HL-60/S4 treated with retinoic acid at 250 ng/mL for 4 days and 3 days (cell line): ENCODE results near the gene AK4.

Experiments
- in situ Hi-C: fragments of 300-500 bp; cut with MboI; formaldehyde crosslinking; loops from 2 replicates; pipeline ENCODE4 v1.7.0; 2022; ENCODE audit warnings: low sequenced_read_pairs

Gene AK4

DNA sequence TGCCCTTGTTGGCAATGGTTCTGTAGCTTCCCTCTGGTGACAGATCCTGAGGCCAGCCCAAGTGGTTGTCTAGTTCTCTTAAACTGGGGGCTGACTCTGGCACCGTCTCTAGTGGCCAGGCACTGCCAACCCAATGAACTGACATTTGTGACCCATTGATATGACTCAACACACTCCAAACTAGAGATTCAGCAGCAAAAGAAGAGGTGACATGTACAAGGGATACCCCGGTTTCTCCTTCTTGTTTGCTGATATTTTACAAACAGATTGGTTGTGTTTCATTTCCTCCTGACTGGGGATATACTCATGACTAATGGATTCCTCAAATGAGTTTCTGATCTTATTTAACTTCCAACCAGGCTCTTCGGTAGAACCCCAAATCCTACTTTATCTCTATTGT is 95.5 kb downstream of the AK4 start:
- in situ Hi-C loops: no loop called here

DNA sequence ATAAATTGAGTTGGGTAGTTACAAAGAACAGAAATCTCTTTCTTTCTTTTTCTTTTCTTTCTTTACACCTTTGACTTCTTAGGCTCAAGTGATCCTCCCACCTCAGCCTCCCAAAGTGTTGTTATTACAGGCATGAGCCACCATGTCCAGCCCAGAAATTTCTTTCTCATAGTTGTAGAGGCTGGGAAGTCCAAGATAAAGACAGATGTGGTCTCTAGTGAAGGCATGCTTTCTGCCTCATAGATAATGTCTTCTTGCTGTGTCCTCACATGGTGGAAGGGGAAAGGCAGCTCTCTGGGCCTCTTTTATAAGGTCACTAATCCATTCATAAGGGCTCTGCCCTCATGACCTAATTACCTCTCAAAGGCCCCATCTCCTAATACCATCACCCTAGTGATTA is 97.3 kb downstream of the AK4 start:
- in situ Hi-C loops: no loop called here

DNA sequence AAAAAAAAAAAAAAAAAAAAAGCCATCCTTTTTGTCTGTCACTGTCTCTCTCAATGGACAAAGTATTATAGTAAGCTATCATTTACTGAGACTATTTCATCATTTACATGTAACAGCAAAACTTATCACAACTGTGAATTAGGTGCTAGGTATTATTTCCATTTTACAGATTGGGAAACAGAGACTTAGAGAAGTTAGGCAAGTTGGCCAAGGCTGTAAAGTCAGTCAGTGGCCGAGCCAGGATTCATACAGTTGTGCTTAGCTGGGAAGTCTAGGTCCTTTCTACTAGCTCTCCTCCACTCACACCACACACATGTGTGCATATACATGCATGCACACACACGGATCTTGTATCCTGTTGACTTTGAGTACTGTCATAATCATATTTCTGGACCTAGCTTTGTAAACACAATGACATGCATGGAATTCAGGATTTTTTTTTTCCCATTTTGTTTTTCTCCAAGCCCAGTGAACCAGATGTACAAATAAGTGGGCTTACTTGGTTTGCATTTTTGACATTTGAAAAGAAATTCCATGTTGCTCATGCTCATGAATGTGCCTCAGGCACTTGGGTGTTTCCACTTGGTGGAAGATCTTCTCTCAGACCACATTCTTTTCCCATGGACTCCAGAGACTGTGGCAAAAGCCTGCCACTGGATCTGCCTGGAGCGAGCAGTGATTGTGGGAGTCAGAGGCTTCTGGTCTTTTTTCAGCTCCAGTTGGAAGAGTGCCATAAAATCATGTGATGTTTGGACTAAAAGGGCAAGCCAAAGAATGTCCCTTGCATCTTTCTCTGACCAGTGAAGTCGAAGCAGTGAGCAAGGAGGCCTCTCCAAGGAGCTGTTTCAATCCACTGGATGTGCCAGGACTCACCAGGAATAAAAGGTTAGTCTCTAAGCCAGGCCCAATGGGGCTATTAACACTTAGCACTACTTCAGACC is 99.7 kb downstream of the AK4 start:
- in situ Hi-C loops: no loop called here

DNA sequence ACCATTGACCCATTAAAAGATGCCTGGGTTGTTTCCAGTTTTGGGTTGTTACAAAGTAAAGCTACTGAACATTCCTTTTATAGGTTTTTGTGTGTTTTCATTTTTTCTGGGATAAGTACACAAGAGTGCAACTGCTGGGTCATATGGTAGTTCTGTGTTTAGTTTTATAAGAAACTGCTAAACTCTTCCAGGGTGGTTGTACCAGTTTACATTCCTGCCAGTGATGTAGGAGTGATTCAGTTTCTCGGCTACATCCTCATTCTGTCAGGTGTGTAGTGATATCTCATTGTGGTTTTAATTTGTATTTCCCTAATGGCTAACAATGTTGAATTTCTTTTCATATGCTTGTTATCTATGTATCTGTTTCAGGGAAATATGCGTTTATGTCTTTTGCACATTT is 102.8 kb downstream of the AK4 start:
- in situ Hi-C loops: no loop called here

DNA sequence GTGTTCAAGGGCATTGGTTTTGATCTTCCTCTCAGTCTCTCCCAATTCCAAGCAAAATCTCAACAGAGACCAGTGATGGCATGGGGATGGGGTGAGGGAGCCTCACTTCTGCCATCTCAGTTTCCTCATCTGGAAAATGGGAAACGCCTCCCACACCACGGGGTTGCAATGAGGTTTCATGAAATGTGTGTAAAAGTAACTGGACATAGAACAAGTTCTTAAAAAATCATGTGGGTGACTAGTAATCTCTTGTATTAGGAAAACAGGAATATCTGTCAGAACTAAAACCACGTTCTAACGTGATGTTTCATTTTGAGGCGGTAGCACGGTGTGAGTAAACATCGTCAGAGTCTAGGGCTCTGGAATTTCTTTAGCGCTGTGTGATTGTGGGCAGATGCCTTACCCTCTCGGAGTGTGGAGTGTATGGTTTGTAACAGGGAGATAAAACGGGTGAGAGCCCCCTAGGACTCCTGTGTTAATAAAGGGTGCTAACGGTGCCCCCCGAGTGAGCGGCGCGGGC is 105.9 kb downstream of the AK4 start:
- in situ Hi-C loops: no loop called here

DNA sequence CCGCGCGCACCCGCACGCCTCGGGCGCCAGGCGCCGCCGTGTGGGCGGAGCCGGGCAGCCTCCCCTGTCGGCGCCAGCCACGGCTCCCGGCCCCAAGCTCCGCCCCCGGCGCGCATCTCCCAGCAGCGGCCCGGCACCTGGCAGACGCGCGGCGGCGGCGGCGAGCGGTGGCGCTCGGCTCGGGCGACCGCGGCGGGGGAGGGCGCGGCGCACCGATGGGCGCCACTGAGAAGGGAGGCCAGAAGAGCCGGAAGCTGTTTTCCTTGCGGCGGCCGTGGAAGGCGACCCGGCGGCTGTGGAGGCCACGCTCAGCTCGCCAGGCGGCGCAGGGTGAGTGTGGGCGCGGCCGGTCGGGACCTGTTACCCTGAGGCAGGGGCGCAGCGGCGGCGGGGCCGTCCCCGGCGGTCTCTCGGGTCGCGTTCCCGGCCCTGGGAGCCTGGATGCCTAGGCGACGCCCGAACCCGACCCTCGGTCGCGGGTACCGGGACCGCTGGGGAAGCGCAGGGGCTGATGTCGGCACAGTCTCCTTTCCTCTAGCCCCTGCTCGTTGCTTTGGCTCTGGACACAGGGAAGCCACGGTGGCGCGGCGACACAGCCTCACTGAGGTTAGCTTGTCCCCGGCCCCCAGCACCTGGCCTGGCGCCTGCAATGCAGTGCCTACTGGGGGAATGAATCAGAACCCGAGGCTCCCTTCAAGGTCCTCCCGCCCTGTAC is 106.5 kb downstream of the AK4 start:
- in situ Hi-C loops: no loop called here

DNA sequence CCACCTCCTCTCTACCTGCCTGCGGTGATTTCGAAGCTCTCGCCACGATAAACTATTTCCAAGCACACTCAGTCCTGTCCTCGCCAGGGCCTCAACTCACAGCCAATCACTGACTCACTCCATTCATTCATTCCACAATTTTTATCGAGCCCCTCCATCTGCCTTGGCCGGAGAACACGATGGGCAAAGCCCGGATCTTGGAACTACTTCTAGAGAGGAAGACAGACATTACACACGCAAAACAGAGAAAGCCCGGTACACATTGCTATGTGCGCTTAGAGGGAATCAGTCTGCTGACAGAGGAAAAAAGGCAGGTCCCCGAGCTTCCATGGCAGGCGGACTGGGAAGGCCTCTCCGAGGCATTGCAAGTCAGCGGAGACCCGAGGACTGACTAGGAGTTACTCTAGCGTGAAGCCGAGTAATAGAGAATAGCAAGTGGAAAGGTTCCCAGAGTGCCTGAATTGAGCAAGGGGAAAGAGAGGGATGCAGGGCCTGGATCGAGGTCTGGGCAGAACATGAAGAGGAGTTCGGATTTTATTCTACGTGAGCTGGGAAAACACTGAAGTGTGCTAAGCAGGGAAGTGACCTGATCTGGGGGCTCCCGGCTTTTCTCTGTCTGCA is 107.1 kb downstream of the AK4 start:
- in situ Hi-C loops: no loop called here

DNA sequence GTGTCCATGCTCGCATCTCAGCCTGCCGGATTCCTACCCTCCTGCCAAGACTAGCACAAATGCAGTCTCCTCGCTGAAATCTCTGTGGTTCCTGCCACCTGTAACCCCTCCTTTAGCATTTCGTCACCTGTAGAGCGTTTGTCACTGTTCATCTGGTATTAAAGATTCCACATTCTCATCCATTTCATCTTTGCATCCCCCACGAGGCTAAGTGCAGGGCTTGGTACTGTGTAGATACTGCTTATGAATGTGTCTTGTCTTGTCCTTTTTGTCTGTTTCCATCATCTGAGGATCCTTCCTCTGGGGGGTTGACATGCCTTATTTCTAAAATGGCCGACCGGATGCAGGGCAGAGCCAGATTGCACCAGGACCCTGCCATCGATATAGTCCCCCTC is 107.7 kb downstream of the AK4 start:
- in situ Hi-C loops: no loop called here

DNA sequence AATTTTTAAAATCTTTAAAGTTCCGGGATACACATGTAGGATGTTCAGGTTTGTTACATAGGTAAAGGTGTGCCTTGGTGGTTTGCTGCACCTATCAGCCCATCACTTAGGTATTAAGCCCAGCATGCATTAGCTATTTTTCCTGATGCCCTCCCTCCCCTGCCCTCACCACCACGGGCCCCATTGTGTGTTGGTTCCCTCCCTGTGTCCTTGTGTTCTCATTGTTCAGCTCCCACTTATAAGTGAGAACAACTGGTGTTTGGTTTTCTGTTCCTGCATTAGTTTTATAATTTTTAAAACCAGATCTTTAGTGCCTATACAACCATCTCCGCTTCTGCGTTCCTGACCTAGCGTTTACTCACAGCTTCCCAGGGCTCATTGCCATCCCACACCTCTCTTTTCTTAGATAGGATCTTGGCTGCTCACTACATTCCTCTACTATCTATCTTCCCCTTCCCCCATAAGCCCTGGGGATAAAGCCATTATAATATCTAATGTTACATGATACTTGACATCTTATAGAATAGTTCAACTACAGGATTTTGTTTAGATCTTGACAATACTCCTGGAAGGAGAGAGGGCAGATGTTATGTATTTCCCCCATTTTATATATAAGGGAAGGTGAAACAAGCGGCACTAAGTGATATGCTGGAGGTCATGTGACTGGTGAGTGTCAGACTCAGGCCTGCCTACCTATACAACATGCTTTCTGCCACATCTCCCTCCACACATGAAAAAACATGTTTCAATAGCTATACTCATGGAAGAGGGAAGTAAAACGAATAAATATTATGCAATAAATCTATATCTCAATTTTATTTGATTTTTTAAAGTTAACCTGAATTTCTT is 109.1 kb downstream of the AK4 start:
- in situ Hi-C loops: no loop called here

DNA sequence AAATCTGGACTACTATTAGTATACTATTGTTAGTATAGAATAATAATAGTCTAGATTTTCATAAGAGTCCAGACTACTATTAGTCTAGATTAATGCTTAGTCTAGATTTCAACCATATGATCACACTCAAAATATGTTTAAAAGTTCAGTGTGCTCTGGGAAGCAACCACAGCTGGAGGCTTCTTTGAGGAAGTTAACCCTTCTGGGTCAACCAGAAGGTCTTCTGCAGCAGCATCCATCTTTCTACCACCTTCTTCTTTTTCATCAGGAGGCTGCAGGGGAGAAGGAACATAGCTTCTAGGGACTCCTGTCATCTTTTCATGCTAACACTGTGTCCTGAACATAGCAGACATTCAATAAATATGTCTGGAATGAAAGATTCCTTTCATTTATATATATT is 110.1 kb downstream of the AK4 start:
- in situ Hi-C loops: no loop called here

DNA sequence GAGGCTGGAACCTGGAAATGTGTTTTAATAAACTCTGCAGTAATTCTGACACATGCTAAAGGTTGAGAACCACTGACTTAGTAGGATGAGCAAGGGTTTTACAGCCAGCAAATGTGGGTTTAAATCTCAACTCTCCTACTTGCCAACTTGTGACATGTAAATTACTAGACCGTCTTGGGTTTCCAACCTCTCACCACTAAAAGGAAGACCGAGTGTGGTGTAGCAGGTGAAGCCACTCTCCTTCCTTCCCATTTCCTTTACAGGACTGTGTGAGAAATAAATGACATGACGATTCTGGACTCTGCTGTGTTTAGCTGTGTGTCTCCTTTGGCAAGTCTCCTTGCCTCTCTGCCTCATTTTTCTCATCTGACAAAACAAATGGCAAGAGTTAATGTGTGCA is 111.8 kb downstream of the AK4 start:
- in situ Hi-C loops: no loop called here

DNA sequence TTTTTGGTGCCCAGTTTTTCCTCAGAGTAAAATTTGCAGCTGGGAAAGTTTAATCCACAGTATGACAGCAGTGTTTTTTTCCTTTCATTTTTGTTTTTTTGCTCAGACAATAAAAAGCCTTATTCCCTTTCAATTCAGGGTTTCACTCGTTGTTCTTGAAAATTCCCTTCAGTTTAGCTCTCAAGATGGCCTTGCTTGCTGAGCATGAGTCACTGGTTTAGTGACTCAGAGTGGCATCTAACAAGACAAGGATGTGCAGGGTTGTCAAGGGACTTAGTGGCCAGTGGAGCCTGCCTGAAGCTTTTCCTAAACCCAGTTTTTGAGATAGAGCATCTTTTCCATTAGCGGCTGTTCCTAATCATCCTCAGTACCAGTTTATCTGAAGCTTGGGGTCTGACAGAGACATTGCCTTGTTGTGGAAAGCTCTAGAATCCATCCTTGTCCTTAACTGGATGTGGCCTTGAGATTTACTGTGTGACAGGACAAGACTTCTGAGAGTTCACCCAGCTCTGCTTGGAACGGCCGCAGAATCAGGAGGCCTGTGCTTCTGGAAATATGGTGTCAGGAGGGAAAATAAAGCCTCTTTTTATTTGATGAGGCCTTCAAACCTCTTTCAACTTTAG is 113.0 kb downstream of the AK4 start:
- in situ Hi-C loops: no loop called here

DNA sequence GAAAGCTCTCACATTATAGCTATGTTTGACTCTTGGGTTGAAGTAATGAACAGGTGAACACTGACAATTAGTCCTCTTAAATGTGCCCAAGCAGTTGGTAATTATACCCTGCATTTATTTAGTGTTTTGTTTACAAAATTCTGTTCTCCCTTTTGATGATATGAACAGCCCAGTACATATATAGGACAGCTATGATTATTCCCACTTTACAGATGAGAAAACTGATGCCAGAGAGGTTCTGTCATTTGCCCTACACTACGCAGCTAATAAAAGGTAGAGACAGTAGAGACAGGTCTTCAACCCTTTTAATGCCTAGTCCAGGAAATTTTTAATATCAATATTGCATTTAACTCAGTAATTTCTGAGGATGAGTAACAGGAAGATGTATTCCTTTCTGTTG is 115.3 kb downstream of the AK4 start:
- in situ Hi-C loops: no loop called here

DNA sequence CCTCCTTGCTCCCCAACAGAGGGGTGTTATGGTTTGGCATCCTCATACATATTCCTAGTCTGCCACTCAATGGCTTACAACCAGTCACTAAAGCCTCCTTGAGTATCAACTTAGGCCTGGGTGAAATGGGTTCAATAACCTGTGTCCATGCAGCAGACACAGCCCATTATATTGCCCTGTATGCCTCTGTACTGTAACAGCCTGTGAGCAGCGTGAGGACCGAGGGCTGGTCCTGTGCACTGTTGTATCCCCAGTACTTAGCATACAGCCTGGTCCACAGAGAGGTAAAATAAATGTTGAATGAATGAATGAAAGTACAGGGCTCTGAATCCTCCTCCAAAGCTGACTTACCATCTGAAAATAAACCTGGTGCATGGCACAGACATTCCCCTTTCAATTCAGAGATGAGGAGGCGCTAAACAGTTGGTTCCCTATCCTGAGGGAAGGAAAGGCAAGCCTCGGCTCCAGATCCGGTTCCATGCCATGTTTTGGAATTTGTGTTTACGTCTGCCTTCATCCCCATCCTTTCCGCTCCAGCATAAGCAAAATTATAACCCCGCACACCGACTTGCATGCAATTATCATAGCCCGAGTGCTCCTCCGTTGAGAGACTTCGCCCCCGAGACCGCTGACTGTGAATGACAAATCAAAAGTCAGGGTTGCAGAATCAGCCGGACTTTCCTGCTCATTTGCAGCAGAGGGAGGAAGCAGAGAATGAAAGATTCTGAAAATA is 116.4 kb downstream of the AK4 start:
- in situ Hi-C loops: no loop called here

DNA sequence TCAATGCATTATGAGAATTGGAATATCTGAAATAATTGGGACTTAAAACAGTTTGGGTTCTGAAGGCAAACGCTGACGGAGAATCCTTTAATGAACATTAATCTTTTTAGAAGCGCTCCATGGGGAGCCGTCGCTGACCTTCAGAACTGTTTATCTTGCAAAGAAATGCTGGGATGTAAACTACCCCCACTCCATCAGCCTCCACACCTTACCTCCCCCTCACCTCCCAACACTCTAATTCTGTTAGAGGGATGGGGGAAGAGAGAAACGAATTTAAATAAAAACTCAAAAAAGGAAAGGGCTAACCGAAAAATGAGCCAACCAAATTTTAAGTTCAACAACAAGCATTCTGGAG is 117.3 kb downstream of the AK4 start:
- in situ Hi-C loops: no loop called here

DNA sequence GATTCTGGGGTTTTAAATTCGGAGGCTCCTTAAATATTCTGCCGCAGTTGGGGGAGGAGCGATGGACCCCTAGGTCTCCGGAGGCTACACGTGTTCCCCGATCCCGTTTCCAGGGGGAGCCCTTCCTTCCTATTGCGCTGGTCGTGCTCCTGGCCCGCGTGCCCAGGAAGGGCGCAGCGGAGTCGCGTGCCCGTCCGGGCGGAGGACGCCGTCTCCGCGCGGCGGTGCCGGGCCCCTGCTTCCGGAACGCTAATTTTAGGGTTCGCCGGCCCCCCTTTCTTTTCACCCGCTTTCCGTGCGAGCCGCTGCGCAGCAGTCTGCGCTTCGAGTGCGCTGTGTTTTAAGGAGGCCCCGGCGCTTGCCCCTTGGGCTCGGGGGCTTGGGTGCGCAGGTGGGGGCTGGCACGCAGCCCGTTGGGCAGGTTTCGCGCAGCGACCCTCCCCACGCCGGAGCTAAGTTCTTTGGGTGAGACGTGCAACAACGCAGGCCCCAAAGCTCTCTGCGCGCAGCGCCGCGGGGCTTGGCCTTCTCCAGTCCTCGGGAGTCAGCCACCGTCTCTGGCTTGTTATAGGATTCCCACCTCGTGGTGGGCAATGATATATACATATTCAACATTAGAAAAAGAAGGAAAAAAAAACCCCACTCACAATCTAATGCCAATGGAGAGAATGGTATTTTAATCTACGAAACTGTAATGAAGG is 117.8 kb downstream of the AK4 start:
- in situ Hi-C loops: no loop called here

DNA sequence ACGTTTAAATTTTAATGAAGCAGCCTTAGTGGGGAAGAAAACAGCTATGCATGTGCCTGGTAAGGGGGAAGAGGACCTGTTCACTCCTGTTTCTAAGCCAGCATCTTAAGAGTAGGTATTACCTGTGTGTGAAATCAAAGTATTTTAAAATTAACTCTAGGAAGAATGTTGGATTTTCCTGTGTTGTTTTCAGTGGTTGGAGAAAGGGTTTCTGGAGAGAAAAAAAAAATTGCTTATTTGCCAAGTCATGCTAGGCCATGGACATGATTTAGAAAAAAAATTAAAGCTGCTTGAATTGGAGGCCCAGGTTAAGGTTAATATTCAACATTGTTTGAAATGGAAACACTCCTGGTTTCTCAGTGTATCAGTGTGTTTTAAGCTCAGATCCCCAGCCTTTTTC is 118.5 kb downstream of the AK4 start:
- in situ Hi-C loops: no loop called here

DNA sequence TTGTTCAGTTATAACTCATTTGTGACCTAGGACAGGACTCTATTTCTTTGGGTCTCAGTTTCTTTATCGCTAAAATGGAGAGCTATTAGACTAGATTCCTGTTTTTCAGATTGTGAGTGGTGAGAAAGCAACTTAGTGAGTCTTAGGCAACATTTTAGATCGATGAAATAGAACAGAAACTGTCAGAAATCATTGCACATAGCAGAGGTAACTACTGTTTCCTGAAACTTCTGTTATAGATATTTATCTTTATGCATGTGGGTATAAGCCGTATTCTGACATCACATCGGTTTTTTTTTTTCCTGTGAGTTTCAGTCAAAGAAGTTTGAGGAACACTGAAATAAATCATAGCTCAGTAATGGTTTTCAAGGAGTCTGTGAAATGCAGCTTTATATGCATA is 119.3 kb downstream of the AK4 start:
- in situ Hi-C loops: no loop called here

DNA sequence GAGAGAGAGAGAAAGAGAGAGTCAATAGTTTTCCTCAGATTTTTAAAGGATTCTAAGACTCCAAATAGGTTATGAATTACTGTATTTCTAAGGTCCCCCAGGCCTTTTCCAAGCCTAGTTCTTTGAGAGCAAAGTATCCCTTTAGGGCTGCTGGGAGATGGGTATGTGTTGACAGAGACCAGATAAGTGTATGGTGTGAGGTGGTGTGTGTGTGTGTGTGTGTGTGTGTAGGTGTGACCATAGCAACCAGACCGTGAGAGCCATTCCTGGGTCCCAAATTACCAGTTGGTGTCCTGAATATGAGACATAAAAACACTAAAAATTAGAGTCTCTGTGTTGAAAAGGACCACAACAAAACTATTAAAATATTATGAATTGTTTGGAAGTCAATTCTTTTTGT is 119.7 kb downstream of the AK4 start:
- in situ Hi-C loops: no loop called here
